Prostate gland (tissue), 2 donors: ENCODE results near the gene RSRC1. TPM values are rescaled to one million over a fixed set of nuclear protein-coding genes. Genes with fewer than 3 reads are reported as not detected.

Experiments used
- DNase-seq: peaks from one replicate; pipeline ENCODE4 v3.0.0-alpha.2; 2019; ENCODE audit warnings: low spot score
- H3K27ac ChIP-seq, 2 donors: fragments of 200-600 bp; sonication (generic); 2 replicates each; pipeline ENCODE4 v1.5.1; 2017 to 2019
- H3K27me3 ChIP-seq: fragments of 200-600 bp; sonication (generic); replicated peaks from 2 replicates; pipeline ENCODE4 v1.5.1; 2019; ENCODE audit not compliant: insufficient read depth
- H3K36me3 ChIP-seq, 2 donors: fragments of 200-600 bp; sonication (generic); 1 replicate in 1 of 2; 2 replicates in 1 of 2; pipeline versions ENCODE4 v1.5.1 to v1.8.1; 2017 to 2019
- H3K4me1 ChIP-seq: fragments of 200-600 bp; sonication (generic); replicated peaks from 2 replicates; pipeline ENCODE4 v1.5.1; 2019
- H3K4me3 ChIP-seq, 2 donors: fragments of 200-600 bp; sonication (generic); 2 replicates each; pipeline ENCODE4 v1.5.1; 2017 to 2019
- H3K9me3 ChIP-seq: fragments of 200-600 bp; sonication (generic); 2 replicates; pipeline ENCODE4 v1.5.1; 2017
- CTCF ChIP-seq, 4 experiments: fragments of 200-600 bp in 2 of 4; fragments of 450-650 bp in 2 of 4; sonication (generic) in 2 of 4; IDR thresholded peaks; 1 replicate in 3 of 4; 2 replicates in 1 of 4; pipeline ENCODE4 v1.5.1; 2016 to 2019; ENCODE audit warnings: antibody characterized with exemption in 4 of 4, mild to moderate bottlenecking in 2 of 4, moderate library complexity in 2 of 4
- POLR2A ChIP-seq: fragments of 450-650 bp; IDR thresholded peaks from one replicate; pipeline ENCODE4 v1.6.1; 2016; ENCODE audit warnings: antibody characterized with exemption, mild to moderate bottlenecking
- POLR2AphosphoS5 ChIP-seq: sonication (generic); formaldehyde crosslinking; IDR thresholded peaks from one replicate; pipeline ENCODE4 v1.6.1; 2017; ENCODE audit warnings: antibody characterized with exemption
- WGBS: methylation state at CpG from one replicate; pipeline ENCODE4 v1.1.5; 2018; 5-methylcytosine and 5-hydroxymethylcytosine counted together
- intact Hi-C: fragments of 100-400 bp; cut with DNase I; formaldehyde crosslinking; loops from one replicate; pipeline ENCODE4 v1.14.2; 2022
- total RNA-seq, 2 donors: library from RNA; depleted of rRNA; stranded (reverse); fragments of >200 nt; gene quantifications; one replicate each; pipeline ENCODE4 v1.1.0, GENCODE V29; 2016

Gene RSRC1
- total RNA-seq, 2 donors from 2014 or later, result 36.5 to 50.7 TPM

- Histone ChIP-seq H3K27me3 (no peaks in the 10 kb centered on the region), H3K4me3 (no peak overlapping the region), H3K9me3 (no peaks in the 10 kb centered on the region), H3K36me3 (no peaks in the 10 kb centered on the region), H3K4me1 (no peaks in the 10 kb centered on the region), H3K27ac (no peak overlapping the region)
- 91% methylated on average over 7 of the region's 7 CpGs for WGBS
- TF ChIP-seq CTCF (IDR thresholded peaks at IDR 0.05) (no peak), POLR2AphosphoS5 (no peak), POLR2A (no peak)
- intact Hi-C loops, result no loop called here
- no peak for DNase-seq
These were observed 373.9 kb downstream of the RSRC1 start for GRCh38 chr3:158483701-158484235.

GRCh38 chr3:158486200-158486599 is 376.3 kb downstream of the RSRC1 start:
- H3K27me3 ChIP-seq, result no peaks in the 10 kb centered on the region
- TF ChIP-seq POLR2A, result no peak
- no peak for TF ChIP-seq CTCF (IDR thresholded peaks at IDR 0.05)
- no peak for TF ChIP-seq POLR2AphosphoS5
- H3K36me3 ChIP-seq, result no peaks in the 10 kb centered on the region
- H3K27ac ChIP-seq, result no peak overlapping the region
- no peak overlapping the region for H3K4me3 ChIP-seq
- H3K9me3 ChIP-seq, result no peaks in the 10 kb centered on the region
- intact Hi-C loops, result no loop called here
- H3K4me1 ChIP-seq, result no peaks in the 10 kb centered on the region
- no peak for DNase-seq

GRCh38 chr3:158488670-158489069 is 378.8 kb downstream of the RSRC1 start:
- H3K36me3 ChIP-seq, result no peaks in the 10 kb centered on the region
- TF ChIP-seq POLR2AphosphoS5 (no peak), CTCF (IDR thresholded peaks at IDR 0.05) (no peak), POLR2A (no peak)
- no peaks in the 10 kb centered on the region for H3K4me1 ChIP-seq
- no peaks in the 10 kb centered on the region for H3K27me3 ChIP-seq
- no peak overlapping the region for H3K27ac ChIP-seq
- intact Hi-C loops, result no loop called here
- no peaks in the 10 kb centered on the region for H3K9me3 ChIP-seq
- H3K4me3 ChIP-seq, result no peak overlapping the region
- 30% methylated on average over 2 of the region's 2 CpGs for WGBS
- DNase-seq, result no peak

- Histone ChIP-seq H3K9me3 (no peaks in the 10 kb centered on the region), H3K36me3 (no peaks in the 10 kb centered on the region), H3K4me3 (no peak overlapping the region), H3K27ac (no peak overlapping the region), H3K27me3 (no peaks in the 10 kb centered on the region), H3K4me1 (no peaks in the 10 kb centered on the region)
- no peak for TF ChIP-seq POLR2AphosphoS5
- no peak for TF ChIP-seq CTCF (IDR thresholded peaks at IDR 0.05)
- DNase-seq, result no peak
- intact Hi-C loops, result no loop called here
These were observed 379.3 kb downstream of the RSRC1 start for GRCh38 chr3:158489181-158489580.

- Histone ChIP-seq H3K4me1 (no peaks in the 10 kb centered on the region), H3K27me3 (no peaks in the 10 kb centered on the region), H3K36me3 (no peaks in the 10 kb centered on the region), H3K4me3 (no peak overlapping the region), H3K27ac (no peak overlapping the region), H3K9me3 (no peaks in the 10 kb centered on the region)
- WGBS, result 94% methylated on average over 2 of the region's 2 CpGs
- TF ChIP-seq POLR2A (no peak), POLR2AphosphoS5 (no peak), CTCF (IDR thresholded peaks at IDR 0.05) (no peak)
- DNase-seq, result no peak
- intact Hi-C loops, result no loop called here
These were observed 382.1 kb downstream of the RSRC1 start for GRCh38 chr3:158491968-158492367.
